SKM-1 (cell line): Measurements from ENCODE around the gene NADSYN1.

Experiments
- DNase-seq: peaks from one replicate; lab custom pipeline; 2025; ENCODE audit not compliant: unreplicated experiment; lab: John Stamatoyannopoulos, UW

The NADSYN1 gene

GRCh38 chr11:71433648-71434450, 19.2 kb upstream of the NADSYN1 start:
- no peak for DNase-seq

GRCh38 chr11:71434576-71435130, 18.4 kb upstream of the NADSYN1 start:
- no peak for DNase-seq

GRCh38 chr11:71435278-71435951, 17.6 kb upstream of the NADSYN1 start:
- no peak for DNase-seq

GRCh38 chr11:71436861-71437260, 16.1 kb upstream of the NADSYN1 start:
- DNase-seq, result no peak

- no peak for DNase-seq
Observed at GRCh38 chr11:71437399-71437798, 15.6 kb upstream of the NADSYN1 start.

GRCh38 chr11:71437879-71438278, 15.1 kb upstream of the NADSYN1 start:
- DNase-seq, result no peak

GRCh38 chr11:71438650-71439049, 14.4 kb upstream of the NADSYN1 start:
- no peak for DNase-seq

GRCh38 chr11:71440021-71440755, 12.8 kb upstream of the NADSYN1 start:
- DNase-seq, result no peak

GRCh38 chr11:71441251-71441650, 11.8 kb upstream of the NADSYN1 start:
- DNase-seq, result no peak

GRCh38 chr11:71442123-71442522, 10.9 kb upstream of the NADSYN1 start:
- no peak for DNase-seq

- DNase-seq, result no peak
Observed at GRCh38 chr11:71442880-71443279, 10.1 kb upstream of the NADSYN1 start.

- no peak for DNase-seq
Observed at GRCh38 chr11:71443736-71444445, 9.1 kb upstream of the NADSYN1 start.

- no peak for DNase-seq
Observed at GRCh38 chr11:71444811-71445210, 8.2 kb upstream of the NADSYN1 start.

GRCh38 chr11:71446150-71446549, 6.9 kb upstream of the NADSYN1 start:
- DNase-seq, result no peak

- peak; percentile 55 for DNase-seq
Observed at GRCh38 chr11:71446942-71447688, 5.9 kb upstream of the NADSYN1 start.

GRCh38 chr11:71447791-71448256, 5.2 kb upstream of the NADSYN1 start:
- no peak for DNase-seq

GRCh38 chr11:71448257-71449171, 4.5 kb upstream of the NADSYN1 start, which contains the start of gene DHCR7:
Gene DHCR7, minus strand, starts transcription at chr11:71448393. Its CDS starts 3,441 bp downstream, at chr11:71444952.
- DNase-seq, result peak; percentile 71

- no peak for DNase-seq
Observed at GRCh38 chr11:71449596-71449995, 3.4 kb upstream of the NADSYN1 start.

- no peak for DNase-seq
Observed at GRCh38 chr11:71450507-71450906, 2.5 kb upstream of the NADSYN1 start.
